HG02870 (cell line): Measurements from ENCODE around the gene UQCRQ.

Experiments used
- ATAC-seq: cut with Tn5 transposase; IDR thresholded peaks from one replicate; pipeline ENCODE4 v1.9.1; 2021; ENCODE audit warnings: mild to moderate bottlenecking, moderate library complexity; ENCODE audit not compliant: unreplicated experiment

UQCRQ gene

DNA sequence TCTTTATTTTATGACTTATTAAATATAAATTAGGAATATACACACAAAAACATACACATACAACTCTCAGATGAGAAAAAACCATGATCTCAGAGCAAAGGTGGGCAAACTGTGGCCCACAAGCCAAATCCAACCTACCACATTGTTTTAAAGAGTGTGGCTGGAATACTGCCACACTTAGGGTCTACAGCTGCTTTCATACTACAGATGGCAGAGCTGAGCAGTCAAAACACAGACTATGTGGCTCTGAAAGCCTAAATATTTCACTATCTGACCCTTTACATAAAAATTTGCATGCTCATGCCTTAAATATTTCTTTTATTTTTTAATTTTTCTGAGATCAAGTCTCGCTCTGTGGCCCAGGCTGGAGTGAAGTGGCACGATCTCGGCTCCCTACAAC lies 35.3 kb downstream of the UQCRQ start:
- ATAC-seq = no peak

DNA sequence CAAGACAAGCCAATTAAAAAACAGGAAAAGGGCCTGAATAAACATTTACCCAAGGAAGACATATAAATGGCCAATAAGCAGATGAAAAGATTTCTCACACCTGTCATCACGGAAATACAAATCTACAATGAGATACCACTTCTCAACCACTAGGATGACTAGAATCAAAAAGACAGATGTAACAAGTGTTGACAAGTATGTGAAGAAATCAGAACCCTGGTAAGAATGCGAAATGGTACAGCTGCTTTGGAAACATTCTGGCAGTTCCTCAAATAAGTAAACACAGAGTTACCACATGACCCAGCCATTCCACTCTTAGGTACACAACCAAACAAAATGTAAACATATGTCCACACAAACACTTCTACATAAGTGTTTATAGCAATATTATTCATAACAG lies 39.5 kb downstream of the UQCRQ start:
- no peak for ATAC-seq

DNA sequence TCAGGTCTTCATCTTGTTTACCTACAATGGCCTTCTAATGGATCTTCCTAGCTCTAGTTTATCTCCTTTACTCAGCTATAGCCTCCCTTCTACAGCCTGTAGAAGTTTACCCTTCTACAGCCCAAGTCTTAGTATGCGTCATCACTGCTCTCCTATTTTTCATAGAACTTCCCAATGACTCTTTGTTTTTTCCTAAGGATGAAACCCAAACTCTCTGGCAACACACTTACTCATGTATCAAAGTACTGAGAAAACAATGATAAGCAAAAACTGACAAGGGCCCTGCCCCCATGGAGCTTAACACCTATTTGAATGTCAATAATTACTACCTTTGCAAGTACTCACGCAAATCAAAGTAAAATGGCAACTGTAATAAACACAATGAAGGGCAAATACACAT lies 40.7 kb downstream of the UQCRQ start:
- ATAC-seq = no peak

DNA sequence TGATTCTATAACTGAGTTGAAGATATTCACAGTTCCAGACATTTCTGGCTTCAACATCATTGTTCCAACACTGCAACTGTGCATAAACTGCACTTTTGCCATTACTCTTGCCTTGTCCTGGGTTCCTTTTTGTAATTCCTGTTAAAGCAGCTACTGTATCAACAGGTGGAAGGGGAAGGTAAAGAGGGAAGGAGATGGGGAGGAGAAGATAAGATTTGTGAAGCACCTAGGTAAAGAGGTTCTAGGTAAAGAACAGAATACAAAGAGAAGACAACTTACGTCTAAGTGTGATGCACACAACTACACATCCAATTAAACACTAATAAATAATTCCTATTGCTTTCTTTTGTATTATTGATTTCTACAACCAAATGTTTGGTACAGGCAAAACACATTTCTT lies 43.3 kb downstream of the UQCRQ start:
- ATAC-seq = no peak

DNA sequence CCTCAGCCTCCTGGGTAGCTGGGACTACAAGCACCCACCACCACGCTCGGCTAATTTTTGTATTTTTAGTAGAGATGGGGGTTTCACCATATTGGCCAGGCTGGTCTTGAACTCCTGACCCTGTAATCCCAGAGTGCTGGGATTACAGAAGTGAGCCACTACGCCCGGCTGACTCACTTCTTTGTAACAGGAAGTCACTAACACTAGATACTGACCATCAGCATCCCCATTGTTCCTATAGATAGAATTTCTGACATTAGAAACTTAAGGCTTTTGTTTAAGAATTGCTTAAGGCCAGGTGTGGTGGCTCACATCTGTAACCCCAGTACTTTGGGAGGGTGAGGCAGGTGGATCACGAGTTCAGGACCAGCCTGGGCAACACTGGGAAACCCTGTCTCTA lies 49.2 kb downstream of the UQCRQ start:
- ATAC-seq = no peak

DNA sequence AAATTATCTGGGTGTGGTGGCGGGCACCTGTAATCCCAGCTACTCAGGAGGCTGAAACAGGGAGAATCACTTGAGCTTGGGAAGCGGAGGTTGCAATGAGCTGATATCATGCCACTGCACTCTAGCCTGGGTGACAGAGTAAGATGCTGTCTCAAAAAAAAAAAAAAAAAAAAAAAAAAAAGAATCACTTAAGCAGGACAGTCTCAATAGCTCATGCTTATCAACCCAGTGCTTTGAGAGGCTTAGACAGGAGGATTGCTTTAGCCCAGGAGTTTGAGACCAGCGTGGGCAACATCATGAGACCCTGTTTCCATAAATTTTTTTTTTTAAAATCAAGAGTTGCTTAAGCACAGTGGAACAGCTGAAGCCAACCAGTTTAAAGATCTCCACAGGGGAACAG lies 49.6 kb downstream of the UQCRQ start:
- no peak for ATAC-seq
